GM21447 (cell line): ENCODE data around the gene LAMA2.

Experiments used
- ATAC-seq: cut with Tn5 transposase; IDR thresholded peaks from one replicate; pipeline ENCODE4 v1.9.1; 2021; ENCODE audit not compliant: unreplicated experiment

Gene LAMA2

GRCh38 chr6:129206821-129207220 is 323.9 kb downstream of the LAMA2 start:
- no peak for ATAC-seq

DNA sequence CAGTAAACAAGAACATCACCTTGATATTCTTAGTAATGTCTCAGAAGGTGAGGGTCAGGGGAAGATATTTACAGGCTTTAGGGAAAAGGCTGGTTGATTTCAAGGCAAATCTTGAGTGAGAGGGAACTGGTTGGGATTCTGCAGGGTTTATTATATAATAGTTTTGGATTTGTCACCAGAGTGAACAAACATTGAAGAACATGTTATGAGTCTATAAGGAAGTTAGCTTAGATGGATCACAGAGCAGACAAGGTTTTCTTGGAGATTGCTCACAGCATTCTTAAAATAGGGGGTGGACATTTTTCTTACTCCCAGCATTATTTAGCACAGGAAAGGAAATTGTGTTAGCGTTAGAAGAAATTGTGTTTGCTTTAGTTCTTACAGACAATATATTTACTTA is 324.9 kb downstream of the LAMA2 start:
- no peak for ATAC-seq

DNA sequence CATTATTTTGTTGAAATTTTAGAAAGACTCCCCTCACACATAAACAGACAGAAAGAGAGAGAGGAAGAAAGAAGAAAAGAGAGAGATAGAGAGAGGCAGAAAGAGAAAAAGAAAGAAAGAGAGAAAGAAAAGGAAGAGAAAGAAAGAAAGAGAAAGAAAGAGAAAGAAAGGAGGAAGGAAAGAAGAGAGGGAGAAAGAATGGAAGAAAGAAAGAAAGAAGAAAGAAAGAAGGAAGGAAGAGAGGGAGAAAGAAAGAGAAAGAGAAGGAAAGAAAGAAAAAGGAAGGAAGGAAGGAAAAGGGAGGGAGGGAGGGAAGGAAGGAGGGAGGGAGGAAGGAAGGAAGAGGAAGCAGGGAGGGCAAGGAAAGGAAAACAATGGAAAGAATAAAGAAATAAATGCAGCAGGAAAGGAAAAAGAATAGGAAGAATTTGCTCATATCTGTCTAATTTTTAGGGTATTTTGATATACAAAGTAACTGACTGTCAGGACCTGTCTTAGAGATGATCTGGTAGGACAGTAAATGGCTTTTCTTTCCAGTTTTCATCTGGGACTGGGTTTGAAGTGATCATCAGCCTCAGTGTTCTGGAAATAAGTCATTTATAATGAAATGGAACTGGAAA is 325.6 kb downstream of the LAMA2 start:
- no peak for ATAC-seq

DNA sequence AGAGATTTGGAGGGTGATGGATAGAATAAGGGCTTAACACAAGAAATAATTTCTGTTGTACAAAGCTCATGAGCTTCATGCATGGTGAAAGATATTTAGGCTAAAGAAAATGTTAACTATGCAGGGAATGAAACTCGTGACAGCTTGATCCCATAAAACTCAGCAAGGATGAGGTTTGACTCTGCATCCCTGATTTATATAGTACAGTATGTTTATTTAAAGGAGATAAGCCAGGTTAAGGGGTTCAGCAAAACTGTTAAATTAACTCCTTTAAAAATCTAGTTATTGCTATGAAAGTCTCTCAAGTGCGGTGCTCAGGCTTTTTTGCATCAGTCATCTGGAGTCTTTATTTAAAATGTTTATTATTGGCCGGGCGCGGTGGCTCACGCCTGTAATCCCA is 326.4 kb downstream of the LAMA2 start:
- no peak for ATAC-seq

DNA sequence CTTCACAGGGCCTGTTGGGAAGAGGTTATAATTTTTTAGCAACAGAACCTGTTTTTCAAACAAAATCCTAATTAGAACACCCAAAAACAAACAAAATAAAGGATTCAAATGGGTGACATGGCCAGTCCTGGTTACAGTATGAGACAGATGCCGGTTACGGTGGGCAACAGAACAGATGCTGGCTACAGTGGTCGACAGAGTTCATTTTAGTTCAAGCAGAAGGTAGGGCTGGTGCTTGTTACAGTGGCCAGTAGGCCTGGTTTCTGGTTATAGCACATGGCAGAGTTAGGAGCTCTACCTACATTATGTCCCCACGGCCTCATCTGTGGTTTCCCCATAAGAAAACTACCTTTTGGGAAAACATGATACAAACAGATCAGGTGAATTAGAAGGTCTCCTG is 327.7 kb downstream of the LAMA2 start:
- ATAC-seq: no peak

- no peak for ATAC-seq
Measured at GRCh38 chr6:129211626-129212025, 328.7 kb downstream of the LAMA2 start.

GRCh38 chr6:129212081-129212480 is 329.1 kb downstream of the LAMA2 start:
- no peak for ATAC-seq

DNA sequence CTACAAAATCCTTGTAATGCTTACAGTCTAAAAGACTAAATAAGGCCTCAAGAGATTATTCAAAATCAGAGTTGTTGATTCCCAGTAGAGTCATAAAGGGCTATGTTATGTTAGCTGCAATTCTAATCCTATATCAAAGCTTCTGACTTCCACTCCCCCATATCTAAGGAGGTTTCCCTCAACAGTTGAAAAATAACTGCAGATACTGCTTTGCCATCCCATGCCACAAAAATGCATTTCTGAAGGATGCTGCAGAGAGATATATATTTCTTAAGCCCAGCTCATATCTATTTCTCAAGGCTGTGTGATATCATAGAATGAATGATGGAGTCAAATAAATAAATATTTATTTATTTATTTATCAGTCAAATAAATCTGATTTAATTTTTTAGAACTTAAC is 332.3 kb downstream of the LAMA2 start:
- ATAC-seq: no peak

- ATAC-seq: no peak
Measured at GRCh38 chr6:129215916-129216520, 333.1 kb downstream of the LAMA2 start.

DNA sequence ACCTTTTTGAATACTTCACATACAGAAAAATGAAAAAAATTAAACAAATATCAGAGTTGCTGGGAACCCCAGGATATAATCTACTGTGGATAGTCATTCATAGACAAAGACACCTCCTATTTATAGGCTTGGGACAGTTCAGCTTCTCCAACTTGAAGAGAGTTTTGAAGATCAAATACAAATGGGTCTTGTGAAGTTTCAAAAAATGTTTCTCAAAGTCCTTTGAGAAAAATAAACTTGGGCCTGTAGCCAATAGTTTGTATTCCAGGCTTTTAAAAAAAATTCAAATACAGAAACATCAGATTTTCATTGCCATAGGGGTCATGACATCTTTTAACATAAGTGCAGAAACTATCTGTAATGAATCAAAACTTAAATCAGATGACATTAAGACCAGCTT is 334.8 kb downstream of the LAMA2 start:
- no peak for ATAC-seq

GRCh38 chr6:129233458-129234134 is 350.7 kb downstream of the LAMA2 start:
- ATAC-seq: peak; percentile 44

GRCh38 chr6:129235167-129236000 is 352.4 kb downstream of the LAMA2 start:
- no peak for ATAC-seq

DNA sequence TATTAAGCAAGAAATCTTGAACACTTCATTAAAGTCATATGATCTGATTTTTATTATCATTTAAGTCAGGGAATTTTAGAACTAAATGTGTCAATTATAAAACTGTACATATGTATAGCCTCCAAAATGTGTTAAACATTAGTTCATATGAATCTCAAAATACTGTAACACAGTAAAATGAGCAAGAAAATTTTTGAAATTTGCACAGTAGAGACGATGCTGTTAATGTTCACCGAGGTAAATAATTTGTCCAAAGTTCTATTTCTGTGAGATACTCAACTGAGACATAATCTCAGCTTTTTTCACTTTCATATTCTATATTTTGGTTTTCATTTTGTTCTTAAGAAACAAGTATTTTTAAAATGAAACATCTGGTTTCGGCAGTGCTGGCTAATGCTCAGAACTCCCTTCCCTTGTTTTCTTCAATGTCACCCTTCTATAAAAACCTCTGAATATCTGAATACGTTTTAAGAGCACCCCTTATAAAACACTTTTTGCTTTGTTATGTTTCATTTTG is 353.1 kb downstream of the LAMA2 start:
- ATAC-seq: peak; percentile 77

- ATAC-seq: no peak
Measured at GRCh38 chr6:129238991-129239390, 356.1 kb downstream of the LAMA2 start.

DNA sequence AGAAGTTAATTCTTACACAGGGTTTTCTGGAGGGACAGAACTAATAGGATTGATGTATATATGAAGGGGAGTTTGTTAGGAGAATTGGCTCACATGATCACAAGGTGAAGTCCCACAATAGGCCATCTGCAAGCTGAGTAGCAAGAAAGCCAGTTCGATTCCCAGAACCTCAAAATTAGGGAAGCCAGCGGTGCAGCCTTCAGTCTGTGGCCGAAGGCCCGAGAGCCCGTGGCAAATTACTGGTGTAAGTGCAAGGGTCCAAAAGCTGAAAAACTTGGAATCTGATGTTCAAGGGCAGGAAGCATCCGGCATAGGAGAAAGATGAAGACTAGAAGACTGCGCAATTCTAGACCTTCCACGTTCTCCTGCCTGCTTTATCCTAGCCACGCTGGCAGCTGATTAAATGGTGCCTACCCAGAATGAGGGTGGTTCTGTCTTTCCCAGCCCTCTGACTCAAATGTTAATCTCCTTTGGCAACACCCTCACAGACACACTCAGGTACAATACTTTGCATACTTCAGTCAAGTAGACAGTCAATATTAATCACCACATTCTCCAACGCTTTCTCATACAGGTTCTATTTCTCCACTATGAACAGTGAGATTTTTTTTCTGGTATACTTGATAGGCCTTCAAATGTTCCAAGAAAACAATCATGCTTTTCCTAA is 357.0 kb downstream of the LAMA2 start:
- ATAC-seq: no peak

DNA sequence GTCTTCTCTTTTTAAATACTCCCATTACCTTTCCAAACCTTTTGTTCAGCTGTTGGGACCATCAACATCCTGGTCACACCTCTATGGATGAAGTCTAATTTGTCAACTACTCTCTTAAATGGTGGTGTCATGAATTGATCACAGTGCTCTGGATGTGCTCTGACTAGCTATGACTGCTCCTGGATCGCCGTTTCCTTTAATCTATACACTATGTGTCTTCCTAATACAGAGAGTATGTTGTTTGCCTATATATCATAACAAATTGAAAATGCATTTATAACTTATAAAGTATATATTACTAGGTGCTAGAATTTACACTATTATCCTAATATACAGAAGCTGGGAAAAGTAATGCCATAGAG is 357.5 kb downstream of the LAMA2 start:
- ATAC-seq: no peak

GRCh38 chr6:129242546-129242945 is 359.6 kb downstream of the LAMA2 start:
- ATAC-seq: no peak

DNA sequence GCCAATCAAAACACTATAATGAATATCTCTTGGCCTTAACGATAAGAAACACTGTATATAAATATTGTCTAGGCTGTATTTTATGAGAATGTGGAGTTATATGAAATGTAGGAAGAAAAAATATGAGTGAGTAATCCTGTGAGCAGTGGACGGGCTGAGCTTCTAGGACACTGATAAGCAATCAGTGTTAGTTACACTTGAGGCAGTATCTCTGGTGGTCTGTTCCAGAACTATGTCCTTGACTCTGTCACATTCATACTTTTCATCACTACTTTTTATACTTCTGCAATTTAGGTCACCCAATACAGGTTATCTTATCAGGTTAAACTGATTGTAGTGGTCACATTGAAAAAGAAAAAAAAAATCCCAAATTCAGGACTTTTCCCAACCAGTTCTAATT is 360.4 kb downstream of the LAMA2 start:
- ATAC-seq: no peak

DNA sequence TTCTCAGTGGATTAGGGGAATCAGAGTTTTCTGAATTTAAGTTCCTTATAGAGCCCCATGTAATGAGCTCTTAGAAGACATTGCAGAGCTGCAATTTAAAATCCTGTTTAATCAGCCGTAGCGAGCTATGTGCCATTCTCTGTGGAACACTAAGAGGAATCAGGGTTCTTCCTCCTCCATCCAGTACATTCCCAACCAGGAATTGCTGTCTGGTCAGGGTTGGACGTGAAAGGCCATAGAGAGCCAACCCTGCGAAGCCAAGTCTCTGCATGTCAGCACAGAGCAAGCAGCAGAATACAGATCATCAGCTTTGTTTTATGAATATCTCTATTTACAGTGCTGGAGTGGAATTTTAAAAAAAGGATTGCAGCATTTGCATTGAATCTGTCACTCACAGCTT is 366.0 kb downstream of the LAMA2 start:
- ATAC-seq: no peak

GRCh38 chr6:129251669-129252376 is 368.9 kb downstream of the LAMA2 start:
- ATAC-seq: peak; percentile 84
